Fibroblast of villous mesenchyme (primary cell): ENCODE results near the gene MMP11. TPM values are rescaled to one million over a fixed set of nuclear protein-coding genes. Genes with fewer than 3 reads are reported as not detected.
A peak's percentile ranks its signal among the peaks of the same experiment; 100 is the strongest.

Experiments
- DNase-seq: peaks from one replicate; pipeline ENCODE4 v3.0.0-alpha.2; 2010; ENCODE audit warnings: low read depth
- H3K4me3 ChIP-seq: 2 replicates; pipeline ENCODE4 v1.5.1; 2011; ENCODE audit warnings: low read depth, mild to moderate bottlenecking, low read length
- CTCF ChIP-seq: IDR thresholded peaks from 2 replicates; pipeline ENCODE4 v1.5.1; 2012; ENCODE audit warnings: low read depth, mild to moderate bottlenecking, low read length; ENCODE audit not compliant: insufficient read depth
- total RNA-seq: library from RNA; depleted of rRNA; stranded (reverse); fragments of >200 nt; gene quantifications from 2 replicates; pipeline ENCODE4 v1.2.3, GENCODE V29; 2012

MMP11 gene
- total RNA-seq, 1 donor = 16.0 TPM

- no peak overlapping the region for H3K4me3 ChIP-seq
- DNase-seq = peak; percentile 27
- TF ChIP-seq CTCF = no peak
Measured at GRCh38 chr22:23823331-23823791, 50.7 kb downstream of the MMP11 start.

- DNase-seq = no peak
- TF ChIP-seq CTCF = no peak
- H3K4me3 ChIP-seq = no peak overlapping the region
Measured at GRCh38 chr22:23824476-23825245, 52.0 kb downstream of the MMP11 start.

GRCh38 chr22:23825246-23825905 is 52.7 kb downstream of the MMP11 start:
- no peak for DNase-seq
- H3K4me3 ChIP-seq = no peak overlapping the region
- TF ChIP-seq CTCF = no peak

GRCh38 chr22:23826510-23827350 is 54.1 kb downstream of the MMP11 start:
- H3K4me3 ChIP-seq = no peak overlapping the region
- DNase-seq = peak; percentile 86
- TF ChIP-seq CTCF = no peak

GRCh38 chr22:23827351-23827995 is 54.8 kb downstream of the MMP11 start:
- no peak overlapping the region for H3K4me3 ChIP-seq
- no peak for TF ChIP-seq CTCF
- no peak for DNase-seq

- no peak overlapping the region for H3K4me3 ChIP-seq
- no peak for DNase-seq
- TF ChIP-seq CTCF = no peak
Measured at GRCh38 chr22:23828800-23829680, 56.4 kb downstream of the MMP11 start.
